Ascending aorta (tissue), 2 donors: ENCODE data around the gene ANKRD9. TPM values are rescaled to one million over a fixed set of nuclear protein-coding genes. Genes with fewer than 3 reads are reported as not detected.

Source experiments
- DNase-seq, 2 donors: peaks; one replicate each; pipeline ENCODE4 v3.0.0-alpha.2; 2019; ENCODE audit warnings: low spot score in 2 of 2
- H3K27ac ChIP-seq, 2 donors: fragments of 200-600 bp; sonication (generic); one replicate each; pipeline ENCODE4 v1.5.1; 2016 to 2017; ENCODE audit warnings: mild to moderate bottlenecking in 1 of 2
- H3K27me3 ChIP-seq: fragments of 200-600 bp; sonication (generic); one replicate; pipeline ENCODE4 v1.5.1; 2017
- H3K36me3 ChIP-seq, 2 donors: fragments of 200-600 bp; sonication (generic); one replicate each; pipeline ENCODE4 v1.5.1; 2016
- H3K4me1 ChIP-seq, 2 donors: fragments of 200-600 bp; sonication (generic); one replicate each; pipeline ENCODE4 v1.5.1; 2016 to 2017; ENCODE audit warnings: mild to moderate bottlenecking in 1 of 2
- H3K4me3 ChIP-seq, 2 donors: fragments of 200-600 bp; sonication (generic); one replicate each; pipeline ENCODE4 v1.5.1; 2016 to 2017; ENCODE audit warnings: mild to moderate bottlenecking in 1 of 2
- H3K9me3 ChIP-seq, 2 donors: fragments of 200-600 bp; sonication (generic); one replicate each; pipeline ENCODE4 v1.5.1; 2016
- intact Hi-C: fragments of 100-400 bp; cut with DNase I; formaldehyde crosslinking; loops from one replicate; pipeline ENCODE4 v1.15.1; 2023
- total RNA-seq: library from RNA; depleted of rRNA; stranded (reverse); fragments of >200 nt; gene quantifications from one replicate; pipeline ENCODE4 v1.1.0, GENCODE V29; 2016
- TF ChIP-seq, protein P1 (sequence below), 3 experiments: fragments of 200-600 bp in 2 of 3; fragments of 450-650 bp in 1 of 3; sonication (generic) in 2 of 3; IDR thresholded peaks; one replicate each; pipeline ENCODE4 v1.5.1; 2016 to 2019; ENCODE audit warnings: antibody characterized with exemption in 3 of 3, mild to moderate bottlenecking in 1 of 3, moderate library complexity in 1 of 3

ANKRD9 gene
- total RNA-seq, 1 donor from 2014 or later = 118 TPM

DNA sequence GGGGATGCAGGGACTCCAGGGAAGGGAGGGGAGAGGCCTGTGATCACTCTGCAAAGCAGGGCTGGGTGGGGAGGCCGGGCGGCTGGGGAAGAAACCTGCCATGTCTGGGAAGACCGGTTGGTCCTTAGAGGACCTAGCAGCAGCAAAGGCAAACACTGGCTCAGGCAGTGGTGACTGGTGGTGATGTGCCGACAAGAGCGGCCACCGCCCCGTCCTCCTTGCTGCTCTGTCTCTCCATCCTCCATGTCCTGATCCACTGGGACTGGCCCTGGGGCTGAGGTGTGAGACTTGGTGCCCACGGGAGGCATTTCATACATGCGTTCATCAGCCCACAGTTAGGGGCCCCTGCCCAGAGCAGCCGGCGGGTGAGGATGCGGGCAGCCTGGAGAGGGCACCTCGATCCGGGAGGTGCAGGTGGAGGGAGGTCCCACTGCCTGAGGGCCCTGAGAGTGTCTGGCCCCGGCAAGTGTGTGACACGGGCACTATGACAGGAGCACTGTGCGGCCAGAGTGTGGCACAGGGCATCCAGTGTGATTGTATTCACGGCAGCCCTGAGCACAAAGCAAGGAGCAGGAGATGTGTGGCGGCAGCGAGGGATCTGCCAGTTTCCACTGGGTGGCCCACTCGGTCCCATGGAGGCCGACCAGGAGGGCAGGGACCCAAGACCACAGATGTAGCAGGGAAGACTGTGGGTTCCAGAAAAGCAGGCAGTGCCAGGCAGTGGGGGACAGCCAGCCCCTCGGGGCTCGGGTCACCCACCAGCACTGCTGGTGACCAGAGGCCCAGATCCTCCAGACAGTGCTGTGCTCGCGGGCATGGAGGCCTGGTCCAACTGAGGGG lies 13.9 kb downstream of the ANKRD9 start:
- Histone ChIP-seq H3K4me1 (peaks cover 3 to 11% of the 10 kb centered on the region in 2 donors), H3K4me3 (no peak overlapping the region), H3K9me3 (no peaks in the 10 kb centered on the region), H3K36me3 (peaks cover 14 to 22% of the 10 kb centered on the region in 2 donors), H3K27me3 (no peaks in the 10 kb centered on the region), H3K27ac (no peak overlapping the region)
- TF ChIP-seq, protein P1, sequence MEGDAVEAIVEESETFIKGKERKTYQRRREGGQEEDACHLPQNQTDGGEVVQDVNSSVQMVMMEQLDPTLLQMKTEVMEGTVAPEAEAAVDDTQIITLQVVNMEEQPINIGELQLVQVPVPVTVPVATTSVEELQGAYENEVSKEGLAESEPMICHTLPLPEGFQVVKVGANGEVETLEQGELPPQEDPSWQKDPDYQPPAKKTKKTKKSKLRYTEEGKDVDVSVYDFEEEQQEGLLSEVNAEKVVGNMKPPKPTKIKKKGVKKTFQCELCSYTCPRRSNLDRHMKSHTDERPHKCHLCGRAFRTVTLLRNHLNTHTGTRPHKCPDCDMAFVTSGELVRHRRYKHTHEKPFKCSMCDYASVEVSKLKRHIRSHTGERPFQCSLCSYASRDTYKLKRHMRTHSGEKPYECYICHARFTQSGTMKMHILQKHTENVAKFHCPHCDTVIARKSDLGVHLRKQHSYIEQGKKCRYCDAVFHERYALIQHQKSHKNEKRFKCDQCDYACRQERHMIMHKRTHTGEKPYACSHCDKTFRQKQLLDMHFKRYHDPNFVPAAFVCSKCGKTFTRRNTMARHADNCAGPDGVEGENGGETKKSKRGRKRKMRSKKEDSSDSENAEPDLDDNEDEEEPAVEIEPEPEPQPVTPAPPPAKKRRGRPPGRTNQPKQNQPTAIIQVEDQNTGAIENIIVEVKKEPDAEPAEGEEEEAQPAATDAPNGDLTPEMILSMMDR (IDR thresholded peaks at IDR 0.05) = no peak
- no peak for DNase-seq
- intact Hi-C loops = no loop called here

DNA sequence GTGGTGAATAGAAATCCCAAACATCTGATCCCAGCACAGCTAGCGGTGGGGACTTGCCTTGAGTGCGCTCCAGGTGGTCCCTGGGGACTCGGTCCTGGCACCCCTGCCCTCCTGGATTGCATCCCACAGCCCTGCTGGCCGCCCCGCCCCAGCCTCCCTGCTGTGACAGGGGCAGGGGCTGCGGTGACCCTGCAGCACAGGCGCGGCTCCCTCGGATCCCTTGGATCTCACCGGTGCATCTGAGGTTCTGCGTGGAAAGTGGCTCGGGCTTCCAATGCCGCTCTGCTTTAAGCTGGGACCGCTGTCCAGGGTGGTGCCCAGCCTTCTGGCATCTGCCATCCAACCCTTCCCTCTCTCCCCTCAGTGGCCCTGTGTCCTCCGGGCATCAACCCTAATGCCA lies 16.0 kb downstream of the ANKRD9 start:
- intact Hi-C loops = no loop called here

DNA sequence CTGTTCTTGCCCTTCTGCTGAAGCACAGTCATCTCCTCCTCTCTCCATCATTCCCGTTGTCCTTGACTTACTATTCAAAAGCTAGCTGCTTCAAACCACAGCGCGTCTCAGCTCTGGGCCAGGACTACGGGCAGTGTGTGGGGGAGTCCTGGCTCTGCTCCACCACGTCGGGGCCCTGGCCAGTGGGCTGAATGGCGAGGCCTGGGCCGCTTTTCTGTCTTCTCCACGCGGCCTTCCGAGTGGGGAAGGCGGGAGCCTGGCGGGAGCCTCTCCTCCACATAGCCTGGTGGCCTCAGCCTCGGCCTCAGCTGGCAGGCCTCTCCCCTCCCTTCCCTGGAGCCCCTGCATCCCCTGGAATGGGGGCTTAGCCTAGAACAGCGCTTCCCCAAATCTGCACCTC lies 16.5 kb downstream of the ANKRD9 start:
- no peak overlapping the region for H3K27ac ChIP-seq
- H3K36me3 ChIP-seq = peaks cover 6 to 11% of the 10 kb centered on the region in 2 donors
- no peak for DNase-seq
- no peaks in the 10 kb centered on the region for H3K4me1 ChIP-seq
- no peak overlapping the region for H3K4me3 ChIP-seq
- H3K9me3 ChIP-seq = no peaks in the 10 kb centered on the region
- TF ChIP-seq, protein P1 (IDR thresholded peaks at IDR 0.05) = no peak
- intact Hi-C loops = no loop called here
- H3K27me3 ChIP-seq = no peaks in the 10 kb centered on the region

More for the DNA sequence above, 16.0 kb downstream of the ANKRD9 start:
- Histone ChIP-seq H3K4me1 (no peaks in the 10 kb centered on the region), H3K4me3 (no peak overlapping the region), H3K36me3 (peaks cover 11 to 16% of the 10 kb centered on the region in 2 donors), H3K27me3 (no peaks in the 10 kb centered on the region), H3K9me3 (no peaks in the 10 kb centered on the region), H3K27ac (no peak overlapping the region)
- no peak for DNase-seq
- TF ChIP-seq, protein P1 (IDR thresholded peaks at IDR 0.05) = no peak

DNA sequence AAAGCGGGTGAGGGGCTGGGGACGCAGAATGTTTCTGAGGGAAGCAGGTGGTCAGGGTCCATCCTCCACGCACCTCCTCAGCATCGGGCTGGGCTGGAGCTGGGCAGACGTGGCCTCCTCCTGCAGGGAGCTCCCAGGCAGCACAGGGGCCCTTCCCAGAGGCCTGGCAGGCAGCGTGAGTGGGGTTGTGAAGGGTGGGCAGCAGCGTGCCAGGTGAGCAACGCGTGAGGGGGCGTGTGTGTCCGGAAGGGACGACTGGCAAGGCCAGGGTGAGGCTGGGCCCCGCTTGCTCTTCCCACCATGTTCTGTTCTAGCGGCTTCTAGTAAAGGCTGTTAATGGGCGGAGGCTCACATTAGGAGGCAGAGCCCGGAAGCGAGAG lies 17.1 kb downstream of the ANKRD9 start:
- Histone ChIP-seq H3K4me3 (no peak overlapping the region), H3K27ac (no peak overlapping the region), H3K36me3 (peaks cover 4 to 7% of the 10 kb centered on the region in 2 donors), H3K9me3 (no peaks in the 10 kb centered on the region), H3K4me1 (no peaks in the 10 kb centered on the region), H3K27me3 (no peaks in the 10 kb centered on the region)
- DNase-seq = no peak
- TF ChIP-seq, protein P1 (IDR thresholded peaks at IDR 0.05) = no peak
- intact Hi-C loops = no loop called here

DNA sequence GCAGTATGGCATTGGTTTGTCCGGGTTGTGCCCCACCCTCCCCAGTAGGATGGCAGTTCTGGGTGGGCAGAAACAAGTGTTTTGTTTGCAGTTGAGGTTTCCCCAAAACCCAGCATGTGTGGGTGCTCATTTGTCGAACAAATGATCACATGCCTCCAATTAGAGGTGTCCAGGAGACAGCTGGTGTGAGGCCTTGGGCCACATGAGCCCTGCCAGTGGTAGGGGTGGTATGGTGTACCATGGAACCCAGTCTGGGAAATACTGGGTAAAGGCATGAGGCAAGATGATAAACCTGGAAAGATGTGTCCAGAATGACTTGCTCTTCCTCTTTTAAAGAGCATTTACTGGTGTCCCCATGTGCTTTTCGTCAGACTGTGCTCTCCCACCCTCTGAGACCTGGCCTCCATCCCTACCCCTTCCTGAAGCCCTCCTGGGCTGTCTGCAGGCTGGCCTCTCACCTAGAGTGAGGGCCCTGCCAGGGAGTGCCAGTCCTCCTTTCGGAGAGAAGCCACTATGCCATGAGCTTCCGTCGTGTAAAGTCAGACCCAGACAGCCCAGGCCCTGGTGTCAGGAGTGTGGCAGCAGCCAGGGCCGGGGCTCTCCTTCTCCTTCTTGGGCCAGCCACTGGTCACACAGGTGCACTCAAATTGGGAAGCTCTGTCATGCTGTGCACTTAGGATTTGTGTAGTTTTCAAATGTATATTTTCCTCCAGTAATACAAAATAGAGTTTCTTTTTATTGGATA lies 17.6 kb downstream of the ANKRD9 start:
- H3K9me3 ChIP-seq = no peaks in the 10 kb centered on the region
- H3K27ac ChIP-seq = no peak overlapping the region
- no peak for DNase-seq
- peaks cover 2% of the 10 kb centered on the region in 2 donors for H3K36me3 ChIP-seq
- no peaks in the 10 kb centered on the region for H3K27me3 ChIP-seq
- H3K4me3 ChIP-seq = no peak overlapping the region
- intact Hi-C loops = no loop called here
- no peaks in the 10 kb centered on the region for H3K4me1 ChIP-seq
- TF ChIP-seq, protein P1 (IDR thresholded peaks at IDR 0.05) = no peak
